Astrocyte of the cerebellum (primary cell): Measurements from ENCODE around the gene MPHOSPH10.
A peak's percentile ranks its signal among the peaks of the same experiment; 100 is the strongest.
"Not testable (repeated sequence)": the region's sequence is repeated elsewhere in the genome, so short reads cannot be mapped to it uniquely, and the experiment has no call there.

Experiments
- DNase-seq: peaks from one replicate; pipeline ENCODE4 v3.0.0-alpha.2; 2011; ENCODE audit warnings: low read depth
- H3K4me3 ChIP-seq: 2 replicates; pipeline ENCODE4 v1.5.1; 2011; ENCODE audit warnings: mild to moderate bottlenecking, low read depth, low read length, moderate library complexity
- CTCF ChIP-seq: IDR thresholded peaks from 2 replicates; pipeline ENCODE4 v1.5.1; 2012; ENCODE audit warnings: low read length, low read depth, moderate library complexity, mild to moderate bottlenecking; ENCODE audit errors: missing control alignments
- in situ Hi-C: cut with HindIII; loops from 2 replicates; pipeline ENCODE4 v1.10.0; 2017; ENCODE audit warnings: low sequenced_read_pairs

MPHOSPH10 gene, protein sequence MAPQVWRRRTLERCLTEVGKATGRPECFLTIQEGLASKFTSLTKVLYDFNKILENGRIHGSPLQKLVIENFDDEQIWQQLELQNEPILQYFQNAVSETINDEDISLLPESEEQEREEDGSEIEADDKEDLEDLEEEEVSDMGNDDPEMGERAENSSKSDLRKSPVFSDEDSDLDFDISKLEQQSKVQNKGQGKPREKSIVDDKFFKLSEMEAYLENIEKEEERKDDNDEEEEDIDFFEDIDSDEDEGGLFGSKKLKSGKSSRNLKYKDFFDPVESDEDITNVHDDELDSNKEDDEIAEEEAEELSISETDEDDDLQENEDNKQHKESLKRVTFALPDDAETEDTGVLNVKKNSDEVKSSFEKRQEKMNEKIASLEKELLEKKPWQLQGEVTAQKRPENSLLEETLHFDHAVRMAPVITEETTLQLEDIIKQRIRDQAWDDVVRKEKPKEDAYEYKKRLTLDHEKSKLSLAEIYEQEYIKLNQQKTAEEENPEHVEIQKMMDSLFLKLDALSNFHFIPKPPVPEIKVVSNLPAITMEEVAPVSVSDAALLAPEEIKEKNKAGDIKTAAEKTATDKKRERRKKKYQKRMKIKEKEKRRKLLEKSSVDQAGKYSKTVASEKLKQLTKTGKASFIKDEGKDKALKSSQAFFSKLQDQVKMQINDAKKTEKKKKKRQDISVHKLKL

DNA sequence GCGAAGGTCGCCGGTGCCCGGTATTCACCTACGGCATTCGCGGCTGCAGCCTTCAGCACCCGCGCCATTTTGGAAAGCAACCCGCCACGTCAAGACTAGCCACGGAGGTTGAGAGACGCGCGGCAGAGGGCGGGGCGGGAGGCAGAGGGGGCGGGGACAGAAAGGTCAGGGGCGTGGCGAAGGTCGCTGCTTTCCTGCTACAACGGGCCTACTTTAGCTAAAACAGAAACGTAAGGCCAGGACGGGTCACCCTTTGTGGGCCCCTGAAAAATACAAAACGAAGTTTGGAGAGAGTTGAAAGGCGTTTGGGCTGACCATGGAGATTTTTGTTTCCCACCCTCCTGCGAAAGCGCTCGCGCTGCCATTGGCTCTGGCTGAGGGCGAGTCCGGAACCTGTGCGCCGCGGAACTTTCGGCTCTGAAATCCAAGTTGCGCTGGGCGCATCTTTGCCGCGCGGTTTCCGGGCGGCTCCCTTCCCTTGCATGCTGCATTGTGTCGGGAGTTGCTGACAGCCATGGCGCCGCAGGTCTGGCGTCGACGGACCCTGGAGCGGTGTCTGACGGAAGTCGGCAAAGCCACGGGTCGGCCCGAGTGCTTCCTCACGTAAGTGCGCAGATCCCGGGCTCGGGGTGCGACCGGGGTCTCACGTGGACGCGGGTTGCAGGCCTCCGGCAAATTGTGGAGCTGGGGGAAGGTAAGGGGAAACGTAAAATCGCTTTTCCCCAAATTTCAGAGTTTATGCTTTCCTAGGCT is at the start of gene MPHOSPH10, which contains the start of gene MCEE:
Gene MPHOSPH10, plus strand, starts transcription at position 483 of the 753 bp plus-strand sequence. Its CDS starts 32 bp downstream, at position 515.
Gene MCEE, minus strand, starts transcription at position 78 of the 753 bp plus-strand sequence. Its CDS starts 10 bp downstream, at position 68.
- TF ChIP-seq CTCF, result no peak
- DNase-seq, result peak; percentile 74
- in situ Hi-C loops, result no loop called here

GRCh38 chr2:71082402-71083252 is 47.8 kb upstream of the MPHOSPH10 start:
- H3K4me3 ChIP-seq, result no peak overlapping the region
- no peak for TF ChIP-seq CTCF
- in situ Hi-C loops, result no loop called here
- no peak for DNase-seq

More for the DNA sequence above, at the start of gene MPHOSPH10, which contains the start of gene MCEE:
- peak within 1 kb of the TSS; percentile 78 for H3K4me3 ChIP-seq

GRCh38 chr2:71083297-71083696 is 47.1 kb upstream of the MPHOSPH10 start:
- DNase-seq, in situ Hi-C loops, H3K4me3 ChIP-seq: not testable (repeated sequence)

DNA sequence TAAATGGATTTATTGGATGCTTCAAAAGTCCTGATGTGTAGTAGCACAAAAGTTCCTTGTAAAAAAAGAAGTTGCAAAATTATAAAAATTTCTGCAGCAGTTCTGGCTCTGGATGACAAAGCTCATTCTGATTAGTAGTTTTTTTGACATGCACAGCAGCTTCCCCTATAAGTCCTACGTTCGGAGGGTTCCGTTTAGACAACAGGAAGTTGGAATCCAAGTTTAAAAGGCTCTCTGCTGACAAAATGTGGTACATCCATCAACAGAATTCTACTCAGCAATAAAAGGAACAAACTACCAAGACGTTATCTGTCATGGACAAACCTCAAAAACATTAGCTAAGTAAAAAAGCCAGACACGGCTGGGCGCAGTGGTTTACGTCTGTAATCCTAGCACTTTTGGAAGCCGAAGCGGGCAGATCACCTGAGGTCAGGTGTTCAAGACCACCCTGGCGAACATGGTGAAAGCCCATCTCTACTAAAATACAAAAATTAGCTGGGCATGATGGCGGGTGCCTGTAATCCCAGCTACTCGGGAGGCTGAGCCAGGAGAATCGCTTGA is 46.6 kb upstream of the MPHOSPH10 start:
- H3K4me3 ChIP-seq, in situ Hi-C loops, DNase-seq: not testable (repeated sequence)

- H3K4me3 ChIP-seq, in situ Hi-C loops, DNase-seq: not testable (repeated sequence)
Observed at GRCh38 chr2:71085325-71086003, 45.0 kb upstream of the MPHOSPH10 start.

- in situ Hi-C loops, H3K4me3 ChIP-seq, DNase-seq: not testable (repeated sequence)
Observed at GRCh38 chr2:71089475-71089874, 41.0 kb upstream of the MPHOSPH10 start.

DNA sequence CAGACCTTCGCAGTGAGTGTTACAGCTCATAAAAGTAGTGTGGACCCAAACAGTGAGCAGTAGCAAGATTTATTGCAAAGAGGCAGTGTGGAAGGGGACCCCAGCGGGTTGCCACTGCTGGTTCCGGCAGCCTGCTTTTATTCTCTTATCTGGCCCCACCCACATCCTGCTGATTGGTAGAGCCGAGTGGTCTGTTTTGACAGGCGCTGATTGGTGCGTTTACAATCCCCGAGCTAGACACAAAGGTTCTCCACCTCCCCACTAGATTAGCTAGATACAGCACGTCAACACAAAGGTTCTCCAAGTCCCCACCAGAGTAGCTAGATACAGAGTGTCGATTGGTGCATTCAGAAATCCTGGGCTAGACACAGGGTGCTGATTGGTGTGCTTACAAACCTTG is 38.6 kb upstream of the MPHOSPH10 start:
- H3K4me3 ChIP-seq, in situ Hi-C loops, DNase-seq: not testable (repeated sequence)

- DNase-seq, in situ Hi-C loops, H3K4me3 ChIP-seq: not testable (repeated sequence)
Observed at GRCh38 chr2:71092491-71093260, 37.8 kb upstream of the MPHOSPH10 start.
